Central memory CD4-positive, alpha-beta T cell (primary cell): ENCODE data around the gene WNK2.
"Not testable (repeated sequence)": the region's sequence is repeated elsewhere in the genome, so short reads cannot be mapped to it uniquely, and the experiment has no call there.

Source experiments
- DNase-seq: peaks from one replicate; pipeline ENCODE4 v3.0.0; 2022

WNK2 gene

DNA sequence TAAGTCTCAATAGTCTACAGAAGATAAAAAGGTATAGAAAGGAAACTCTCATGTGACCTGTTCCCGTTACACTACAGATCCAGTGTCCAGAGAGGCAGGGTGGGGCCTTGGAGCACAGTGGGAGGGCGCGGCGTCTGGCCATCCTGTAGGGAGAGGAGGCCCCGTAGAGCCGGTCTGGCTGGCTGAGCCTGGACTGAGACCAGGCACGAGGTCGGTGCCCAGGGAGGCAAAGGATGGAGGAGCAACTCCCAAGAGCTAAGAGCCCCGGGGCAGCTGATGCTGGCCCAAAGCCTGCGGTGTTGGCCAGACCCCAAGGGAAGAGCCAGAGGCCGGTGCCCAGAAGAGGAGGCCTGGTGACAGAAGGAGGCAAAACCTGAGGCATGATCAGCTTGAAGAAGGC, 158.5 kb downstream of the WNK2 start:
- not testable (repeated sequence) for DNase-seq

- DNase-seq: no peak
Observed at GRCh38 chr9:93343663-93344062, 159.7 kb downstream of the WNK2 start.

- no peak for DNase-seq
Observed at GRCh38 chr9:93345643-93346230, 161.8 kb downstream of the WNK2 start.

DNA sequence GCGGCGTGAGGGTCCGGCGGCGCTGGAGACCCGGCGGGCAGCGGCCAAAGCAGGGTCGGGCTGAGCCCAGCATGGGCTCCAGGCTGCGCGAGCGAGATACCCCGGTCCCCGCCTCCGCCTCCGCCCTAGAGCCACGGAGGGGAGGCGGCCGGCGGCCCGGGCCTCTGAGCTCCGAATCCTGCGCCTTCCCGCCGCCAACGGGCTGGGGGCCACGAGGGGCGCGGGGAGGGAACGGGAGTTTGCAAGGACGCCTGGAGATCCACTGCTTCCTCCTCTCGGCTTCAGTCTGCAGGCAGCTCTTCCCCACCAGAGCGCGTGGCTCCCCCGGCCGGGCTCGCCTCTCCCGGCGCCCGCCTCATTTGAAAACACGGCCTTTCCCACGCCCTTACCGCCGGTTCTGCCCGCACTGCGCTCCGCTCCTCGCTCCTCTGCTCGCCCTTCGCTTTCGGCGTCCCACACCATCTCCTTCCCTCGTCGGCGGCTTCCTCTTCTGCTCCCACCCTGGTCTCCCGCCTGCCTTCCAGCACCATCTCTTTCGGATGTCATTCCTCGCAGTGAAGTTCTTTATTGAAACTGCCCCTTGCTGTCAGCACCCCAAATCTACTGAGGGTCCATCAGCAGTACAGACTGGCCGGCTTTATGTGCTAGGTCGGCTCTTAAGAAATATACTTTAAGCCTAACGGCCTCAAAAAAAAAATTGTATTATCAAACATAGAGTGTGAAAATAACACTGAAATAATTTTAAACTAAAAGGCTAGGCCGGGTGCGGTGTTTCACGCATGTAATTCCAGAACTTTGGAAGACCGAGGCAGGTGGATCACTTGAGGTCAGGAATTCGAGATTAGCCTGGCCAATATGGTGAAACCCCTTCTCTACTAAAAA, 162.5 kb downstream of the WNK2 start:
- DNase-seq: no peak

DNA sequence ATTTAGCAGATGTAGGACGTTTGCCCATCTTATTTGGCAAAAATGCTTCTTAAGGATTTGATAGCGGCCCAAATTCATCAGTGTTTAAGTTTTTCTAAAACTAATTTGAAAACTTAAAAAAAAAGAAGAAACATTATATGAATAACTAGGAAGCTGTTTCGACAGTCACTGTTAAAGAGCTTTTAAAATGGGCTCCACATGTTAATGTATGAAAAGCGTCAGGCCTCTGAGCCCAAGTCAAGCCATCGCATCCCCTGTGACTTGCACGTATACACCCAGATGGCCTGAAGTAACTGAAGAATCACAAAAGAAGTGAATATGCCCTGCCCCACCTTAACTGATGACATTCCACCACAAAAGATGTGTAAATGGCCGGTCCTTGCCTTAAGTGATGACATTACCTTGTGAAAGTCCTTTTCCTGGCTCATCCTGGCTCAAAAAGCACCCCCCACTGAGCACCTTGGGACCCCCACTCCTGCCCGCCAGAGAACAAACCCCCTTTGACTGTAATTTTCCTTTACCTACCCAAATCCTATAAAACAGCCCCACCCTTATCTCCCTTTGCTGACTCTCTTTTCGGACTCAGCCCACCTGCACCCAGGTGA, 163.5 kb downstream of the WNK2 start:
- not testable (repeated sequence) for DNase-seq

DNA sequence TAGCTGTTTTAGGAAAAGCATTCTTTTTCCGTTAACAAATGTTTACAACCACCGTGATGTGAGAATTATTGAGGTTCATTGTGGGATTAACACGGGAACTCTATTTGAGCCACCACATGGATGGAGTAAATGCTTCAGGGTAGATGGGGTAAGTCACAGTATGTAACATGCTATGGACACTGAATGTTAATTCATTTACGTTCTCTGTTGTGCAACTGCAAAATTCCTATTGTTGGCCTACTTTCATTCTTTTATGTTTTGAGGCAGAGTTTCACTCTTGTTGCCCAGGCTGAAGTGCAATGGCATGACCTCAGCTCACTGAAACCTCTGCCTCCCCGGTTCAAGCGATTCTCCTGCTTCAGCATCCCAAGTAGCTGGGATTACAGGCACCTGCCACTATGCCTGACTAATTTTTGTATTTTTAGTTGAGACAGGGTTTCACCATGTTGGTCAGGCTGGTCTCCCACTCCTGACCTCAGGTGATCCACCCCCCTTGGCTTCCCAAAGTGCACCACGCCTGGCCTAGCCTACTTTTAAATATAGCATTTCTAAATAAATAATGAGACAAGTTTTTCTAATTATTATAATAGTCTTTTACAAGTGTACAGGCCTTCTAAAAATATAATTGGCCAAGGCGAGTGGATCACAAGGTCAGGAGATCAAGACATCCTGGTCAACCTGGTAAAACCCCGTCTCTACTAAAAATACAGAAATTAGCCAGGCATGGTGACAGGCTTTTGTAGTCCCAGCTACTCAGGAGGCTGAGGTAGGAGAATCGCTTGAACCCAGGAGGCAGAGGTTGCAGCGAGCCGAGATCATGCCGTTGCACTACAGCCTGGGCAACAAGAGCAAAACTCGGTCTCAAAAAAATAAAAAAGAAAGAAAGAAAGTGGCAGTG, 169.7 kb downstream of the WNK2 start:
- not testable (repeated sequence) for DNase-seq

DNA sequence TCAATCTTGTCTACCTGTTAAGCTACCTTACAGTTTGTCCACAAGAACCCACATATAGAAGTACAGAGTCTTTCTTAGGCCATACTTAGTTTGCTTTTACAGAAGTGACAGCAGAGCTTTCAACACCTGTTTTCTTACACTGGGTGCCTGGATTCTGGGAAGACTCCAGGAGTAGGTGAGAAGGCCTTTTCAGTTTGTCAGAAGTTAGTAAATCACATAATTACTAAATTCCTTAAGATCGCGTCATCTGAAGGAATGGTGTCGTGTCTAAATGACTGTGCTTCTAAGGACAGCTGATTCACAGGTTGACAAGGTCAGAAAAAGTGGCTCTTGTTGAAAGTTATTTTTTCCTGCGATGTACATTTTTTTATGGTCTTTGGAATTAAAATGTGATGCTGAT, 170.5 kb downstream of the WNK2 start:
- no peak for DNase-seq

GRCh38 chr9:93355827-93356226, 171.9 kb downstream of the WNK2 start:
- no peak for DNase-seq

DNA sequence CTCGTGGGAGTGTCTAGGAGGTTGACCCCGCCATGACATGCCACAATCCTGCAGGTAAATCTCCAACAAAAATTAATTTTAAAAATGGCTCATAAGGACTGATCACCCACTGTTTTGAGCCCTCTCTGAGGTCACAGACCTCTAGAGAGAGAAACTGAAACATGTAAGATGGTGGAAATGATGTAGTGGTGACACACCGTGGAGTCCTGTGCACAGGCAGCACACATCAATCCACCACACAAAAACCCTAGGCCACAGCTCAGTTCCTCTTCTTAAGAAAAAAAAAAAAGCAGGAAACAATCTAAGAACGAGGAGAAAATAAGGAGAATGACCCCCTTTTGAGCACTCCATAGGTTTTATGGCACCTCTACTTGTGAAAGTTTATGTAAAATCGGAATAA, 173.7 kb downstream of the WNK2 start:
- DNase-seq: no peak

DNA sequence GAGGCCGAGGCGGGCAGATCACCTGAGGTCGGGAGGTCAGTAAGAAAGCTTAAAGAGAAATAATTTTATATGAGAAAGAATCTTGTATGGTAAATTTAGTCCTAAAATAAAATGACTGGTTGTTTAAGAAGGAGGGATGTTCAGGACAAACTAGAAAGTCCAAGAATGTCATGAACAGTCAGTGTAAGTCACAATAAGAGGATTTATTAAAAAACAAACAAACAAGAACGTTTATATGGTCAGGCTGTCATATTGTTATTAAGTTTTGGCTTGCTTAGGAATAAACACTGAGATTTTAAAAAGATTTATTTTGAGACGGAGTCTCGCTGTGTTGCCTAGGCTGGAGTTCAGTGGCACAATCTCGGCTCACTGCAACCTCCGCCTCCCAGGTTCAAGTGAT, 176.0 kb downstream of the WNK2 start:
- DNase-seq: not testable (repeated sequence)

GRCh38 chr9:93361995-93362394, 178.1 kb downstream of the WNK2 start:
- no peak for DNase-seq

GRCh38 chr9:93364734-93365426, 180.9 kb downstream of the WNK2 start:
- no peak for DNase-seq

DNA sequence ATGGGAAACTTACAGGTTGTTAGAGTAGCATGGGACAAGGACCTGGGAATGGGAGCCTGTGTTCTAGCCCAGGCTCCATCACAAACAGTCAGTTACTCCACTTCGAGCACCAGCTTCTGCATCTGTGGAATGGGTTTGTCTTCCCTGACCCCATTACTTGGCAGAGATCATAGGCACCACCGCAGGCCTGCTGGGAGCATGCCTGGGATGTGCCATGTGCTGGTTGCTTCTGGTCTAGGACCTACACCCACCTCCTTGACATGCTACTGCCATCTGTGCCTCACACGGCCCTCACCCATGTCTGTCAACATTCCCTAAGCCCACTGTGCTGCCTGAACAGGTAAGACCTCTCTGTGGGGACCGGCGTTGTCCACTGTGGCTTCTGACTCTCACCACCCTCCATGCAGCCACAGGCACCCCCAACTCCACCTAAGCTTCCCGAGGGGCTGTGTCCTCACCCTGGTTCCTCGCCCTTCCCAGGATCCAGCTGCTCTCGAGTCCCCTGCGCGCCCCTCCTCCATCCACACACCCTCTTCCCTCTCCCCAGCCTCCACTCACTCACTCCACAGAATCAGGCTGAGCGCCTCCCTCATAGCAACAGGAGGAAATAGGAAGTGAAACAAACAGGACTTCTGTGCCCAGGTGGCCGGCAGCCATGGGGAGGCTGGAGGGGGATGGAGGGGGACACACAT, 181.6 kb downstream of the WNK2 start:
- DNase-seq: no peak

DNA sequence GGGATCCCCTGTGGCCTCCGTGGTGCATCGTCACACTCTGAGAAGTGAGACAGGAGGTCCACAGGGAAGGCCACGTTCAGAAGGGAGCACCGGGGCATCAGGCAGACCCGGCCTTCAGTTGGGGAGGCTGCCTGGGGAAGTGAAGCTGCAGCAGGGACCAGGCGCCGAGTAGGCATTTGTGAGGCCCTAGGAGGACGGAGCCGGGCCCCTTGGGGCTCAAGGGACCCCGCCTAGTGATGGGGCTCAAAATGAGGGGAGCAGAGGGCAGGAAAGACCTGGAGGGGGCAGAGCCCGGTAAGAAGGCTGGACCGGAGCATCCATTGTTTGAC, 182.1 kb downstream of the WNK2 start:
- no peak for DNase-seq

DNA sequence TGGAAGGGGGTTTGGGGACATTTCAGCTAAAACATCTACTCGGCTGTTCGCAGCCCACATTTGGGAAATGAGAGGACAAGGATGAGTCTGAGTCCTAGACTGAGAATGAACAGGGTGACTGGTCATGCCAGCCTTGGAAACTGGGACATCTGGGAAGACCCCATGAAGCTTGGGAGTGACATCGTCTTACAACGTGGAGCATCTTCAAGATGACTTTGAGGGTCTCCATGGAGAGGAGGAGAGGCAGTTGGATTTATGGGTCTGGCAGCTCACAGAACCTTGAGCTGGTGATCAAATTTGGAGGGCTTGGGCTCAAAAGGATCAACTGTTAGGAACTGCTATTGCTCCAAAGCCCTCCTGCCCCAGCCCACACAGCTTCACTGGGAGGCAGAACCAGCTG, 182.5 kb downstream of the WNK2 start:
- DNase-seq: not testable (repeated sequence)

DNA sequence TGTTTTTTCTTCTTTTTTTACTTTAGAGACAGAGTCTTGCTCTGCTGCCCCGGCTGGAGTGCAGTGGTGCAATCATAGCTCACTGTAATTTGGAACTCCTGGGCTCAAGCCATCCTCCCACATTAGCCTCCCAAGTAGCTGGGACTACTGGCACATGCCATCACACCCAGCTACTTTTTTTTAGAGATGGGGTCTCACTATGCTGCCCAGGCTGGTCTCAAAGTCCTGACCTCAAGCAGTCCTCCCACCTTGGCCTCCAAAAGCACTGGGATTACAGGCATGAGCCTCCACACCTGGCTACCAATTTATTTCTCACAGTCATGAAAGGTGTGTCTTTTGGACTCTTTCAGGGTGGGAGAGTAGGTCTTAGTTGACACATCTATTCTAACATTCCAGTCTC, 184.5 kb downstream of the WNK2 start:
- DNase-seq: no peak

DNA sequence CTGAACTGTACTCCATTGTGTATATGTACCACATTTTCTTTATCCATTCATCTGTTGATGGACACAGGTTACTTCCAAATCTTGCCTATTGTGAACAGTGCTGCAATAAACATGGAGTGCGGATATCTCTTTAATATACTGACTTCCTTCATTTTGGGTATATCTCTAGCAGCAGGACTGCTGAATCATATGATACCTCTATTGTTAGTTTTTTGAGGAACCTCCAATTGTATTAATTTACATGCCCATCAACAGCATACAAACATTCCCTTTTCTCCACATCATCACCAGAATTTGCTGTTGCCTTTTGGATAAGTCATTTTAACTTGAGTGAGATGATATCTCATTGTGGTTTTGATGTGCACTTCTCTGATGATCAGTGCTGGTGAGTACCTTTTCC, 185.7 kb downstream of the WNK2 start:
- no peak for DNase-seq
